ENCODE data around the gene TRUB1. TPM values are rescaled to one million over a fixed set of nuclear protein-coding genes. Genes with fewer than 3 reads are reported as not detected.

The TRUB1 gene
- total and polyA plus RNA-seq, 12 donors: 7.9 to 106 (median 52.4) TPM

- Histone ChIP-seq H3K36me3 (replicated peaks in 1 of 2) (no peaks in the 10 kb centered on the region), H3K4me3 (no peak overlapping the region)
- intact Hi-C loops (cut with DNase I): no loop called here
Measured at GRCh38 chr10:114930320-114930719, 7.7 kb upstream of the TRUB1 start.

GRCh38 chr10:114931072-114931679 lies 6.8 kb upstream of the TRUB1 start:
- no peaks in the 10 kb centered on the region for H3K27me3 ChIP-seq
- intact Hi-C loops (cut with DNase I): no loop called here
- WGBS, 4 donors: 79 to 88% (median 86%) methylated on average over 2 of the region's 2 CpGs
- no peak for TF ChIP-seq CTCF (IDR thresholded peaks at IDR 0.05)
- no peak for TF ChIP-seq POLR2A (IDR thresholded peaks at IDR 0.05)
- no peak for DNase-seq
- H3K4me3 ChIP-seq: no peak overlapping the region
- peaks cover 6 to 8% of the 10 kb centered on the region in 2 donors for H3K4me1 ChIP-seq (replicated peaks in 1 of 2)
- H3K9me3 ChIP-seq (replicated peaks in 1 of 3): no peaks in the 10 kb centered on the region
- H3K36me3 ChIP-seq (replicated peaks in 1 of 2): no peaks in the 10 kb centered on the region
- no peak overlapping the region for H3K27ac ChIP-seq

More at GRCh38 chr10:114930320-114930719, 7.7 kb upstream of the TRUB1 start:
- no peak overlapping the region for H3K27ac ChIP-seq
- DNase-seq: no peak
- WGBS, 4 donors: 88 to 92% (median 89%) methylated on average over 4 of the region's 4 CpGs
- TF ChIP-seq CTCF (IDR thresholded peaks at IDR 0.05): no peak
- no peak for TF ChIP-seq POLR2A (IDR thresholded peaks at IDR 0.05)
- no peaks in the 10 kb centered on the region for H3K9me3 ChIP-seq (replicated peaks in 1 of 3)
- peaks cover 13 to 16% of the 10 kb centered on the region in 2 donors for H3K4me1 ChIP-seq (replicated peaks in 1 of 2)
- H3K27me3 ChIP-seq: no peaks in the 10 kb centered on the region

GRCh38 chr10:114932225-114932624 lies 5.8 kb upstream of the TRUB1 start:
- no peaks in the 10 kb centered on the region for H3K36me3 ChIP-seq (replicated peaks in 1 of 2)
- no peak for TF ChIP-seq CTCF (IDR thresholded peaks at IDR 0.05)
- TF ChIP-seq POLR2A (IDR thresholded peaks at IDR 0.05): no peak
- intact Hi-C loops (cut with DNase I): no loop called here
- H3K27ac ChIP-seq: no peak overlapping the region
- DNase-seq: no peak
- H3K4me3 ChIP-seq: no peak overlapping the region
- H3K9me3 ChIP-seq (replicated peaks in 1 of 3): no peaks in the 10 kb centered on the region
- H3K27me3 ChIP-seq: no peaks in the 10 kb centered on the region
- H3K4me1 ChIP-seq (replicated peaks in 1 of 2): peaks cover 0 to 6% of the 10 kb centered on the region in 2 donors

GRCh38 chr10:114932945-114933344 lies 5.0 kb upstream of the TRUB1 start:
- Histone ChIP-seq H3K27me3 (no peaks in the 10 kb centered on the region), H3K27ac (no peak overlapping the region), H3K4me1 (replicated peaks in 1 of 2) (peaks cover 0 to 6% of the 10 kb centered on the region in 2 donors), H3K9me3 (replicated peaks in 1 of 3) (no peaks in the 10 kb centered on the region), H3K36me3 (replicated peaks in 1 of 2) (no peaks in the 10 kb centered on the region), H3K4me3 (no peak overlapping the region)
- 73 to 92% (median 82%) methylated on average over 2 of the region's 2 CpGs for WGBS, 4 donors
- TF ChIP-seq POLR2A (IDR thresholded peaks at IDR 0.05) (no peak), CTCF (IDR thresholded peaks at IDR 0.05) (no peak)
- no peak for DNase-seq
- intact Hi-C loops (cut with DNase I): no loop called here
